Left colon (tissue), 2 donors: ENCODE measurements around the gene RALGPS1. TPM values are rescaled to one million over a fixed set of nuclear protein-coding genes. Genes with fewer than 3 reads are reported as not detected.

Experiments used
- ATAC-seq: fragments of 200-7000 bp; cut with Tn5 transposase; one replicate; pipeline ENCODE4 v1.9.1; 2020; ENCODE audit warnings: mild to moderate bottlenecking, moderate library complexity
- DNase-seq, 2 donors: peaks; one replicate each; pipeline ENCODE4 v3.0.0-alpha.2; 2020
- intact Hi-C, 2 donors: fragments of 100-400 bp; cut with DNase I in 1 of 2; cut with micrococcal nuclease in 1 of 2; formaldehyde crosslinking; loops; one replicate each; pipeline versions ENCODE4 v1.11.2 to v1.14.0; 2022; cut with DNase I, micrococcal nuclease
- total RNA-seq, 2 donors: library from RNA; stranded (reverse); fragmentation: NEBNext Ultra II Directional; extraction: Animal tissue kit (Norgen Biotek cat#: 25700); gene quantifications; one replicate each; pipeline ENCODE4 v1.2.1, GENCODE V29; 2021
- donor health status: DM: no; HTN: no; CAD: no.
- donor health status: DM: yes; HTN: yes; CAD: no.

Gene RALGPS1
- total RNA-seq, 2 donors from 2014 or later, result 32.7 to 46.5 TPM

DNA sequence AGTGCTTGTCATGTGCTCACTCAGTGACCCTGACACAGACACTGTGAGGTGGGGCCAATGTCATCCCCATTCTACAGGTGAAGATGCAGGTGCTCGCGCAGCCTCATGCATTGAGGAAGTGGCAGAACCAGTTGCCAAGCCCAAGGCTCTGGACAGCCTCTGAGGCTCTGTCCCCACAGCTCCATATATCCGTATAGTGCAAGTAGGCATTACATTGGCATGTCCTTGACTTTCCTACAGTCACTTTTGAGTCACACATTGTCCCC is 266.7 kb downstream of the RALGPS1 start:
- intact Hi-C loops, result loop anchor here in 1 of 2 donors (10.0 kb wide), 1 partner anchor 56 kb away; the partner anchor contains the start of gene ANGPTL2
- DNase-seq (peak in 1 of 2 donors; percentile 16), ATAC-seq (no peak)

DNA sequence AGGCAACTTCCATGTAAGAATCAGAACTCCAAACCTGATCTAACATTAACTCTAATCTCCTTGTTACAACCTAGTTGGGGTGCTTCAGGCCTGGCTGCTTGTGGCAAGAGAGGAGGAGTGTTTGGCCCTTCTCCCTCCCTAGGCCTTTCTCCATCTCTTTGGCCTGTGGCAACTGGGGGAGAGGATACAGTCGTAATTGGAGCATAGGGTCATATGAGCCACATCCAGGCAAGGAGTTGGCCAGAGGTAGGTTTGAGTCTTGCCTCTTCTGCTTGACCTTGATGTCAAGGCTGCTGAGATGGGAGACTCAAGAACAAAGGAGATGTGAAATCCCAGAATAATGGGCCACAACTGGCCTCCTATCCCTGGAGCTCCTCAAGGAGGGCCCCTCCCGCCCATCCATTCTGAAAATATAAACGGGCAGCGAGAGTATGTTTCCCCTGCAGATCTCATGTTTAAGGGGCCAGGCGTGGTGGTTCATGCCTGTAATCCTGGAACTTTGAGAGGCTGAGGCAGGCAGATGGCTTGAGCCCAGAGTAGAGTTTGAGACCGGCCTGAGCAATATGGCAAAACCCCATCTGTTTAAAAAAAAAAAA is 267.1 kb downstream of the RALGPS1 start:
- ATAC-seq (no peak), DNase-seq (no peak)
- intact Hi-C loops, result loop anchor here in 1 of 2 donors (10.0 kb wide), 1 partner anchor 57 kb away; the partner anchor contains the start of gene ANGPTL2

- ATAC-seq, result no peak
- DNase-seq, result no peak
- intact Hi-C loops, result loop anchor here in 1 of 2 donors (10.0 kb wide), 1 partner anchor 58 kb away; the partner anchor contains the start of gene ANGPTL2
These were observed 268.5 kb downstream of the RALGPS1 start for GRCh38 chr9:127182901-127183746.

GRCh38 chr9:127183814-127184582 is 269.4 kb downstream of the RALGPS1 start:
- intact Hi-C loops, result loop anchor here in 1 of 2 donors (10.0 kb wide), 1 partner anchor 59 kb away; the partner anchor contains the start of gene ANGPTL2
- peak in 1 of 2 donors; percentile 49 for DNase-seq
- ATAC-seq, result no peak

- ATAC-seq (no peak), DNase-seq (peak in 1 of 2 donors; percentile 15)
- intact Hi-C loops, result loop anchor here in 1 of 2 donors (10.0 kb wide), 1 partner anchor 60 kb away; the partner anchor contains the start of gene ANGPTL2
These were observed 270.1 kb downstream of the RALGPS1 start for GRCh38 chr9:127184641-127185040.

DNA sequence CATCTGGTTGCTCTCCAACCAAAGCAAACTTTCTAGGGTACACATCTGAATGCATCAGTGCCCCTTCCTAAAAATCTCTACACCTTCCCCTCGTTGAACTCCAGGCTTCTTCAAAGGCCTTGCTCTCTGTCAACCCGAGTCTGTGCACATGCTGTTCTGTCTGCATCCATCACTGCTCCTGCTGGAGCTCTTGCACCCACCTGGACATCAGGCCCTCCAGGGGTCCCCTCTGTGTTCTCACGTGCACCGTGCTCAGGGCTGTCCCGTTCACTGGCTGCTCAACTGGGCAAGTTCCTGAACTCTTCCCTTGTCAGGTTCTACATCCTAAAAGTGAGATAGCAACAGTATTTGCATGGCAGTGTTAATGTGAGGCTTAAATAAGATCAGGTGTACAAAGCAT is 270.6 kb downstream of the RALGPS1 start:
- ATAC-seq (no peak), DNase-seq (peak in 1 of 2 donors; percentile 10)
- intact Hi-C loops, result loop anchor here in 1 of 2 donors (10.0 kb wide), 1 partner anchor 60 kb away; the partner anchor contains the start of gene ANGPTL2

DNA sequence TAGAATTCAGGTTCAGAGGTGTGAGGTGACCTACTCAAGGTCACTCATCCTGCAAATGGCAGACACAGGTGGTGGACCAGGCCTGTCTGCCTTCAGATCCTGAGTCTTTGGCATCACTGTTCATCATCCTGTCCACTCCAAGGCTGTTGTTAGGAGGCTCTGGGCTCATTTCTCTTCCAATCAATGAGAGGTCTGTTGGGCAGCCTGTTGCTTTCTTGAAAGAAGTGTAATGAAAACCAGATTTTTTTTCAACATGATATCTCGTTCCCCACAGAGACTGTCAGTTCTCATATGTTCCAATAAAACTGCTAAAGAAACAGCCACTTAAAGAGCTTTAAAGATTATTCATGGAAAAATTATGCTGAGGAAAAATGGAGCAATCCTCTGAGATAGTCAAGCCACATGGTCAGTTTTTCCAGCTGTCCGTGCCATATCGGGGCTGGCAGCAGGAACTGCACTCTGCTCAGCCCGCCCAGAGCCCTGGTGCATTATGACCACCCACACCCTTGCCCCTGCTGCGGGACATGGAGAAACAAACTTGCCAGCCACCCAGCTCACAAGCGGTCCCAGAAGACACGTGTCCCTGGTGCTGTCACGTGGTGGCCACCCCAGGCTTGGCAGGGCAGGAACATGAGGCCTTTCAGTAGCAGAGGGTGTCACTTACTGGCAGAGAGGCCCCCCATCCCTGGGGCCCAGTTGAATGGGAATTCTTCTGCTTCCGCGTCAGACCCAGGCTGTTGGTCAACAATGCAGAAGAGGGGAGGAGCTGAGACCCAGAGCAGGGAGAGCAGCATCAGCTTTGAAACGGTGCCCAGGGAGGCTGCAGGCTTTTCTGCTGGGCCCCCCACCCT is 271.6 kb downstream of the RALGPS1 start:
- DNase-seq (peak; percentile 45 to 72), ATAC-seq (peak; percentile 22)
- intact Hi-C loops, result loop anchor here in 1 of 2 donors (10.0 kb wide), 1 partner anchor 61 kb away; the partner anchor contains the start of gene ANGPTL2

- DNase-seq (no peak), ATAC-seq (no peak)
- intact Hi-C loops, result loop anchor here in 1 of 2 donors (10.0 kb wide), 1 partner anchor 62 kb away; the partner anchor contains the start of gene ANGPTL2
These were observed 272.2 kb downstream of the RALGPS1 start for GRCh38 chr9:127186806-127187205.

GRCh38 chr9:127187231-127187956 is 272.8 kb downstream of the RALGPS1 start:
- DNase-seq (peak in 1 of 2 donors; percentile 55), ATAC-seq (peak; percentile 35)
- intact Hi-C loops, result loop anchor here in 1 of 2 donors (10.0 kb wide), 1 partner anchor 63 kb away; the partner anchor contains the start of gene ANGPTL2

- intact Hi-C loops, result loop anchor here in 1 of 2 donors (10.0 kb wide), 1 partner anchor 64 kb away; the partner anchor contains the start of gene ANGPTL2
- ATAC-seq (no peak), DNase-seq (no peak)
These were observed 273.8 kb downstream of the RALGPS1 start for GRCh38 chr9:127188396-127188795.

DNA sequence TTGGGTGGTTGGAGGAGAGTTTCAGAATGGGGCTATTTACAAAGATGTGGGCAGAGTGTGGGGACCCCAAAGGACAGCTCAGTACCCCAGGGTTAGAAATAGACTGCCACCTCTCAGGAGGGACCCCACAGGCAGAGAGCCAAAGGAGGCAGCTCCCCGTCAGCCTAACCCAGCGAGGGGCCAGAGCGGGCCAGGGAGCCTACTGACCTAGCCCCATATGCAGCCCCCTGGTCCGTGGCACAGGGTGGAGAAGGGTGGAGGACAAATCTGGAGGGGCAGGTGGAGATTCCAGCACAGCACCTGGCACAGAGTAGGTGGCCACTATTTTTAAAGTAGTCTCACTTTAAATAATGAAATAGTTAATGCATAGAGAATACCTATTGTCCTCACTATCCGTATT is 275.0 kb downstream of the RALGPS1 start:
- no peak for DNase-seq
- ATAC-seq, result no peak

DNA sequence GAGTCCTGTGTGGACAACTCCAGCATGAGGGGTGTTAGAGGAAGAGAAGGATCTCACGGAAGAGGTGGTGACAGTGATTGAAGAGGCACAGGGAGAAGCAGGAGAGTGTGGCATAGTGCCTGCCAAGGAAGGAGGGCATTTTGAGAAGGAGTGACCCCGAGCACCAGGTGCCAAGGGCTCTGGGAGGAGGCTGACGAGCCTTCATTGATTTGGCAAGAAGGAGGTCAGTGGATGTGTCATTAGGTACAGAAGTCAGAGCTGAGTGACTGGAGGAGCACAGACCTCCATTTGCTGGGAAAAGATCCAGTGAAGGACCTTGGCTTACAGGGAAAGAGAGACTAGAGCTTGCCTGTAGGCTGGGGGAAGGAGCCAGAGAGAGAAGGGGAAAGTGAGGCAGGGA is 278.2 kb downstream of the RALGPS1 start:
- ATAC-seq (no peak), DNase-seq (no peak)
- intact Hi-C loops, result no loop called here

More for the DNA sequence above, 275.0 kb downstream of the RALGPS1 start:
- intact Hi-C loops, result loop anchor here in 1 of 2 donors (10.0 kb wide), 1 partner anchor 65 kb away; the partner anchor contains the start of gene ANGPTL2

DNA sequence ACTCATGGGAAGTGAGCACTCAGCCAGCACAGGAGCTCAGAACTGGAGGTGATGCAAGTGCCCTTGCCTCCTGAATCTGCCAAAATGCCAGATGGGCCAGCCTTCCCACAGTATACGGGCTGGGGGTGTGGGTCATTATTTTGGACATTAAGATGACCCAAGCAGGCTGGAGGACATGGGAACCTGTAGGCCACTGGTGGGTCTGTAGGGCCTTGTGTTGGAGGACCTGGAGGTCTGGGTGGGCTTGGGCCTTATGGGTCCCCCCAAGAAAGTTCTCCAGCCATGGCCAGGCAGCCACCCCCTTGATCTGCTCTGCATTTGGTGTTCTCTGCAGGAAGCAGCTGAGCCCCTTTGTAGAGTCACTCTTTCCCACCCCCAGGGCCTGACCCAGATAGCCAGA is 278.9 kb downstream of the RALGPS1 start:
- ATAC-seq (no peak), DNase-seq (no peak)
- intact Hi-C loops, result no loop called here

GRCh38 chr9:127194881-127195713 is 280.5 kb downstream of the RALGPS1 start:
- intact Hi-C loops, result no loop called here
- DNase-seq (no peak), ATAC-seq (peak; percentile 13)

DNA sequence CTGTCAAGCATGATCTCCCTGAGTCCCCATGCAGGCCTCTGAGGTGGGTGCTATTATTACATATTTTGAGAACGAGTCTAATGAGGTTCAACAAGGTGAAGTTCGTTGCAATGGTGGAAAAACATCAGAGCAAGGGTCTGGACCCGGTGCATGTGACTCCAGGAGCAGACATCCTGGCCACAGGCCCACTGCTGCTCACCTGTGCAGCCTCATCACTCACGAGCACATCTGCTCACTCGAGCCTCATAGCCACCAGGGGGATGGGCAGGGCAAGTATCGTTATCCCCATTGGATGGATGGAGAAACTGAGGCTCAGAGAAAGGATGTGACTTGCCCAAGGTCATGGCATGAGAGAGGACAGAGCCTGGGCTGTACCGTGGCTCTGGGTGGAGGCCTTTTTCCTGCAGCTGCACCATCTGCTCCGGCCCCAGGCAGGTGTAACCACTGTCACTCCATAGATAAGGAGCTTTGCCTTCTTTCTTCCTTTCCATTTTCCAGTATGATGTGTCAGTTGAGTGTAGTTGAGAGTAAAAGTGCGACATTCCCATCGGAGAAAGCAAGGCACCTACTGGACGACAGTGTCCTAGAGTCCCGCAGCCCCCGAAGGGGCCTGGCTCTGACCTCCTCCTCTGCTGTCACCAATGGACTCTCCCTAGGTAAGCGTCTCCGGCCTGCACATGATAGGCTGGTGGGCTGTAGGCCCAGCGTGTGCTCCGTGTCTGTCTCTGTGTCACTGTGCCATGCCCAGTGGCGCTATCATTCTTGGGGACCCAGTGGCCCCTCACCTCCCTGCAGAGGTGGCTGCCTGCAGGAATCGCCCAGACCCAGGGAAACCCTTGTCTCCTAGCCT is 281.6 kb downstream of the RALGPS1 start:
- ATAC-seq (no peak), DNase-seq (no peak)
- intact Hi-C loops, result no loop called here

GRCh38 chr9:127196826-127197145 is 282.2 kb downstream of the RALGPS1 start:
- intact Hi-C loops, result no loop called here
- DNase-seq (no peak), ATAC-seq (no peak)
